K562 (cell line): ENCODE measurements around the gene ODF2. TPM values are rescaled to one million over a fixed set of nuclear protein-coding genes. Genes with fewer than 3 reads are reported as not detected.

Experiments used
- ATAC-seq: fragments of 200-7000 bp; cut with Tn5 transposase; 3 replicates; pipeline ENCODE4 v1.9.1; 2020; ENCODE audit warnings: moderate library complexity
- BruUV-seq: library from RNA; stranded (reverse); fragments of 400-500 nt; replicated peaks from 2 replicates; lab custom pipeline; 2021; lab: Mats Ljungman, UMichigan
- CTCF ChIA-PET: fragments of 300-600 bp; formaldehyde crosslinking; extraction: SDS; loops from one replicate; lab custom pipeline; 2021; ENCODE audit warnings: low intra/inter-chr PET ratio; lab: Yijun Ruan, JAX
- POLR2A ChIA-PET: fragments of 300-600, 350-650 bp; sonication (Branson Sonifier 250); formaldehyde crosslinking; extraction: SDS; loops from one replicate; lab custom pipeline; 2021; ENCODE audit warnings: antibody characterized with exemption, inconsistent platforms; lab: Yijun Ruan, JAX
- DNase-seq, 4 experiments: peaks; one replicate each; pipeline versions ENCODE4 v3.0.0 to v3.0.0-alpha.2; 2011 to 2018; ENCODE audit warnings: low spot score in 3 of 4, mixed read lengths in 3 of 4; ENCODE audit errors: extremely low read depth in 1 of 4
- FAIRE-seq: peaks from 2 replicates; lab custom pipeline; 2011; peaks lifted over from hg19 to GRCh38; lab: Jason Lieb, UNC
- H2AFZ ChIP-seq: 2 replicates; pipeline ENCODE4 v1.6.0; 2011; ENCODE audit warnings: low read depth, low read length, control low read depth, inconsistent platforms
- H3K27ac ChIP-seq: fragments of 200-600 bp; 3 replicates; pipeline ENCODE4 v1.8.0; 2011; ENCODE audit warnings: low read depth, mild to moderate bottlenecking, control low read depth, inconsistent platforms, low read length, moderate library complexity, mixed read lengths; ENCODE audit errors: extremely low read depth
- H3K27me3 ChIP-seq, 2 experiments: fragments of 300-600 bp in 1 of 2; 2 replicates in 1 of 2; 3 replicates in 1 of 2; pipeline versions ENCODE4 v1.6.0 to v1.8.0; 2011; ENCODE audit warnings: inconsistent platforms in 2 of 2, low read length in 2 of 2, mild to moderate bottlenecking in 1 of 2, mixed read lengths in 1 of 2, moderate library complexity in 1 of 2; ENCODE audit not compliant: control insufficient read depth in 2 of 2, insufficient read depth in 2 of 2
- H3K36me3 ChIP-seq: fragments of 300-600 bp; 3 replicates; pipeline ENCODE4 v1.8.0; 2011; ENCODE audit warnings: mild to moderate bottlenecking, low read length, inconsistent platforms; ENCODE audit not compliant: control insufficient read depth, insufficient read depth
- H3K4me1 ChIP-seq, 2 experiments: fragments of 200-600 bp in 1 of 2; replicated peaks in 1 of 2; 2 replicates in 1 of 2; 3 replicates in 1 of 2; pipeline versions ENCODE4 v1.5.1 to v1.8.0; 2011; ENCODE audit warnings: inconsistent platforms in 2 of 2, low read length in 2 of 2, mild to moderate bottlenecking in 1 of 2, mixed read lengths in 1 of 2, moderate library complexity in 1 of 2; ENCODE audit not compliant: control insufficient read depth in 2 of 2, insufficient read depth in 2 of 2
- H3K4me2 ChIP-seq: 2 replicates; pipeline ENCODE4 v1.6.1; 2011; ENCODE audit warnings: low read length, control low read depth, inconsistent platforms, mixed read lengths; ENCODE audit not compliant: insufficient read depth
- H3K4me3 ChIP-seq: fragments of 200-600 bp; sonication (generic), shearing (Covaris generic); 2 replicates; pipeline ENCODE4 v1.5.1; 2016; ENCODE audit warnings: control low read depth, inconsistent platforms
- H3K79me2 ChIP-seq: fragments of 200-600 bp; 3 replicates; pipeline ENCODE4 v1.8.0; 2011; ENCODE audit warnings: low read length, inconsistent platforms; ENCODE audit not compliant: control insufficient read depth, insufficient read depth
- H3K9ac ChIP-seq, 2 experiments: 2 replicates each; pipeline versions ENCODE4 v1.6.0 to v1.6.1; 2011; ENCODE audit warnings: low read depth in 2 of 2, low read length in 2 of 2, control low read depth in 1 of 2, inconsistent platforms in 1 of 2, mild to moderate bottlenecking in 1 of 2, mixed read lengths in 1 of 2; ENCODE audit not compliant: insufficient read depth in 1 of 2
- H3K9me1 ChIP-seq: one replicate; pipeline ENCODE4 v1.6.0; 2011; ENCODE audit warnings: inconsistent platforms, mild to moderate bottlenecking, low read length, moderate library complexity; ENCODE audit not compliant: control insufficient read depth, insufficient read depth
- H3K9me3 ChIP-seq: replicated peaks from 2 replicates; pipeline ENCODE4 v1.5.1; 2011; ENCODE audit warnings: low read depth, low read length, inconsistent platforms; ENCODE audit not compliant: control insufficient read depth, insufficient read depth
- H4K20me1 ChIP-seq: replicated peaks from 2 replicates; pipeline ENCODE4 v1.6.1; 2011; ENCODE audit warnings: low read length, inconsistent platforms, mixed read lengths; ENCODE audit not compliant: control insufficient read depth, insufficient read depth
- CCNT2 ChIP-seq: IDR thresholded peaks from 2 replicates; pipeline ENCODE4 v1.6.1; 2011; ENCODE audit warnings: borderline replicate concordance, low read depth, mild to moderate bottlenecking, moderate library complexity, mixed read lengths, low read length; ENCODE audit not compliant: insufficient read length; ENCODE audit errors: extremely low read depth
- EGR1 ChIP-seq: fragments of 450-650 bp; conservative IDR thresholded peaks from 2 replicates; pipeline ENCODE4 v1.6.1; 2017; ENCODE audit warnings: mild to moderate bottlenecking
- ESRRA ChIP-seq: fragments of 450-650 bp; IDR thresholded peaks from 2 replicates; pipeline ENCODE4 v1.6.1; 2014; ENCODE audit warnings: low read depth, mild to moderate bottlenecking, moderate library complexity, borderline replicate concordance
- ETV5 ChIP-seq: sonication (generic); formaldehyde crosslinking; IDR thresholded peaks from 2 replicates; pipeline ENCODE4 v1.4.0; 2020; ENCODE audit warnings: low read depth, mild to moderate bottlenecking, missing genetic modification reagents
- HDAC1 ChIP-seq, 2 experiments: fragments of 450-650 bp; IDR thresholded peaks; 2 replicates each; pipeline ENCODE4 v1.6.1; 2016 to 2017; ENCODE audit warnings: inconsistent platforms in 1 of 2, mild to moderate bottlenecking in 1 of 2, moderate library complexity in 1 of 2
- HMGXB4 ChIP-seq: sonication (generic); formaldehyde crosslinking; IDR thresholded peaks from 2 replicates; pipeline ENCODE4 v1.8.1; 2023; ENCODE audit warnings: mild to moderate bottlenecking, missing genetic modification reagents
- KDM4B ChIP-seq, 2 experiments: fragments of 450-650 bp in 1 of 2; sonication (generic) in 1 of 2; IDR thresholded peaks; 2 replicates each; pipeline ENCODE4 v1.6.1; 2016 to 2017; ENCODE audit warnings: borderline replicate concordance in 2 of 2, antibody characterized with exemption in 1 of 2, low read depth in 1 of 2, mild to moderate bottlenecking in 1 of 2
- MTA2 ChIP-seq: fragments of 450-650 bp; IDR thresholded peaks from 2 replicates; pipeline ENCODE4 v1.6.1; 2016; ENCODE audit warnings: low read depth
- NEUROD1 ChIP-seq: fragments of 150-350 bp; IDR thresholded peaks from 2 replicates; pipeline ENCODE4 v1.6.1; 2014; ENCODE audit warnings: borderline replicate concordance, low read length, low read depth; ENCODE audit not compliant: partially characterized antibody
- NFIX ChIP-seq: fragments of 250-450 bp; sonication (Bioruptor Pico); IDR thresholded peaks from 2 replicates; pipeline ENCODE4 v1.4.0; 2020; ENCODE audit warnings: low read depth, mild to moderate bottlenecking, moderate library complexity
- SP1 ChIP-seq: sonication (generic); formaldehyde crosslinking; IDR thresholded peaks from 2 replicates; pipeline ENCODE4 v1.8.1; 2022; ENCODE audit warnings: mild to moderate bottlenecking, missing genetic modification reagents
- USF2 ChIP-seq: sonication (generic); formaldehyde crosslinking; IDR thresholded peaks from 2 replicates; pipeline ENCODE4 v1.5.0; 2020; ENCODE audit warnings: missing genetic modification reagents
- ZBTB7A ChIP-seq: IDR thresholded peaks from 2 replicates; pipeline ENCODE4 v1.6.1; 2011; ENCODE audit warnings: low read depth, mild to moderate bottlenecking, low read length, moderate library complexity, borderline replicate concordance; ENCODE audit not compliant: control insufficient read depth
- ZFP36 ChIP-seq: fragments of 150-350 bp; IDR thresholded peaks from 2 replicates; pipeline ENCODE4 v1.6.1; 2018; ENCODE audit warnings: low read length, low read depth; ENCODE audit not compliant: partially characterized antibody
- ZNF316 ChIP-seq: fragments of 450-650 bp; IDR thresholded peaks from 2 replicates; pipeline ENCODE4 v1.6.1; 2016
- WGBS: fragments of 100-300 bp; shearing (Covaris generic); methylation state at CpG from one replicate; pipeline ENCODE4 v1.1.6; 2016; ENCODE audit warnings: low coverage, mixed read lengths; ENCODE audit not compliant: insufficient coverage; ENCODE audit errors: missing lambda C conversion rate; 5-methylcytosine and 5-hydroxymethylcytosine counted together
- in situ Hi-C: fragments of 300-500 bp; cut with MboI; formaldehyde crosslinking; loops from 4 replicates; pipeline ENCODE4 v1.15.0; 2018; ENCODE audit warnings: inconsistent platforms, mixed read lengths
- intact Hi-C: fragments of 100-400 bp; cut with micrococcal nuclease; formaldehyde crosslinking; loops from 2 replicates; pipeline ENCODE4 v1.14.2; 2022
- polyA plus RNA-seq, 8 experiments: library from polyadenylated mRNA; depleted of rRNA in 4 of 8; stranded (reverse) in 5 of 8; unstranded in 3 of 8; fragments of >200 nt; fragmentation: Nextera tagmentation in 2 of 8; fragmentation: Illumina TruSeq in 1 of 8; extraction: Ambion mirVana in 2 of 8; extraction: Trizol in 1 of 8; gene quantifications; 2 replicates each; pipeline versions ENCODE4 v1.2.1 to v1.2.3, GENCODE V29; 2011 to 2014; ENCODE audit warnings: inconsistent platforms in 1 of 8, missing spikeins in 1 of 8
- total RNA-seq, 7 experiments: library from RNA; depleted of rRNA in 6 of 7; stranded (reverse); fragments of >200 nt in 6 of 7; fragmentation: Illumina TruSeq in 2 of 7; extraction: Trizol in 2 of 7; gene quantifications; 2 replicates each; pipeline versions ENCODE4 v1.2.1 to v1.2.3, GENCODE V29; 2011 to 2021; ENCODE audit warnings: low replicate concordance in 1 of 7

Gene ODF2
- total and polyA plus RNA-seq, 9 of the 15 experiments (the other 6 are each of a cell fraction or from before 2014, with no cell fraction given), result 16.5 to 83.2 (median 69.7) TPM

DNA sequence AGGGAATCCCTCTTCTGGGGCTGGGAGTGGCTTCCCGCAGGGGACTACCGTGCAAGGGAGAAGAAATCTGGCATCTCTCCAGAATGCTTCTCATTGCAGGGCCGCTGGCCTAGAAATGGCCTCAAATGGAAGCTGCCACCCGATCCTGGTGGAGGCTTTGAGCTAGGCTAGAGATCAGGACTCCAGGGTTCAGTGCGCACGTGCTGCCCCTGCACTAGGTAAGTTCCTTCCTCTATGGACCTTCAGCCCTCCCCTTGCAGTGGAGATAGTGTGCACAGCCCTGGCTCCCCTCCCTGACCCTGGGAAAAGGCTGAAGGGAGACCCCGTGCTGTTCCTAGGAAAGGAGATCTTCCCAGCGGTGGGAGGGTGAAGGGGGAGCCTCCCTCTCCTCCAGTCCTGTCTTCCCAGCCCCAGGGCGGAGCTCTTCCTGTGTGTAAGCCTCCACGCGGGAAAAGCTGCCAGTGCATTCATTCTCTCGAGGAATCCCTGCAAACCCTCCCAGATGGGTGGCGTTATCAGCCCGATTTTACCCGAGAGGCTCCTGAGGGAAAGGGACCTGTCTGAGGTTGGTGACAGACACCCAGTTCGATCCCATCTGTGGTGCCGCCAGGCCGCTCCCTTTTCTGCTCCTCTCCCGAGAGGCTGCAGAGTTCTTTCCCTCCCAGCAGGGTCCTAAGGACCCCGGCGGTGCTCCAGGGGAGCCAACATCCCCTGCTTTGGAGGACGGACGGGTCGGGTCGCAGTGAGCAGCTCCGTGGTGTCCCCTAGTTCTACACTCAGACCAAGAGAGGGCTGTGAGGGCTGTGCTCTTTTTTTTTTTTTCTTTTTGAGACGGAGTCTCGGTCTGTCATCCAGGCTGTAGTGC, 36.5 kb upstream of the ODF2 start (continued):
- no peak for TF ChIP-seq USF2 (CRISPR knock-in tag)
- TF ChIP-seq, all 486 proteins: peak for 12

- Histone ChIP-seq H3K9ac (peak overlapping the region; percentile 59 to 98), H3K9me1 (no peaks in the 10 kb centered on the region), H3K9me3 (no peaks in the 10 kb centered on the region), H3K4me3 (peak overlapping the region; percentile 94), H3K4me2 (peak overlapping the region; percentile 81), H3K4me1 (peaks cover 23 to 56% of the 10 kb centered on the region in 2 experiments; a peak in 4 of 5 replicates), H3K36me3 (peaks cover 6% of the 10 kb centered on the region; the same call in 1 of the 3 replicates), H2AFZ (peak overlapping the region; percentile 99), H3K27me3 (no peaks in the 10 kb centered on the region), H3K79me2 (peaks cover 8% of the 10 kb centered on the region; the same call in 1 of the 3 replicates), H4K20me1 (no peaks in the 10 kb centered on the region), H3K27ac (peak overlapping the region; percentile 61; the same call in 2 of the 3 replicates)
- ChIA-PET POLR2A (interaction anchor here (0.5 to 2.0 kb wide), 7 partner anchors 8 to 1043 kb away, joined by 3 to 12 read pairs (median 3); no protein-coding TSS in a partner anchor), CTCF (no interaction called here)
- no TSS peak for BruUV-seq
- WGBS, result 1% methylated on average over 33 of the region's 59 CpGs
- in situ Hi-C loops, result loop anchor here (10.0 kb wide), 1 partner anchor 295 kb away; no protein-coding TSS in a partner anchor
- DNase-seq (peak; percentile 88 to 94 (median 90)), ATAC-seq (peak; percentile 93), FAIRE-seq (no peak)
- intact Hi-C loops, result no loop called here
- TF ChIP-seq ZBTB7A (peak; percentile 100), EGR1 (peak; percentile 92), ESRRA (peak; percentile 48; the same call in 1 of the 2 replicates), CCNT2 (peak; percentile 86), ZNF316 (no peak), KDM4B (IDR thresholded peaks at IDR 0.05; ENCODE audit: borderline replicate concordance in 2 of 2, low read depth in 1 of 2) (peak in 1 of 2 experiments; percentile 34; a peak in 1 of 4 replicates), SP1 (CRISPR knock-in tag) (peak; percentile 86), ZFP36 (no peak), HMGXB4 (peak; percentile 82; the same call in 1 of the 2 replicates), NEUROD1 (peak; percentile 74), NFIX (CRISPR knock-in tag) (no peak), MTA2 (peak; percentile 43; the same call in 1 of the 2 replicates), HDAC1 (IDR thresholded peaks at IDR 0.05) (peak; percentile 9 to 91; a peak in 2 of 4 replicates), ETV5 (peak; percentile 51; the same call in 1 of the 2 replicates)
Observed at GRCh38 chr9:128420060-128420650, 35.7 kb upstream of the ODF2 start.
